Measurements from ENCODE around the gene MED17.
"Not testable (repeated sequence)": the region's sequence is repeated elsewhere in the genome, so short reads cannot be mapped to it uniquely, and the experiment has no call there.

Gene MED17

DNA sequence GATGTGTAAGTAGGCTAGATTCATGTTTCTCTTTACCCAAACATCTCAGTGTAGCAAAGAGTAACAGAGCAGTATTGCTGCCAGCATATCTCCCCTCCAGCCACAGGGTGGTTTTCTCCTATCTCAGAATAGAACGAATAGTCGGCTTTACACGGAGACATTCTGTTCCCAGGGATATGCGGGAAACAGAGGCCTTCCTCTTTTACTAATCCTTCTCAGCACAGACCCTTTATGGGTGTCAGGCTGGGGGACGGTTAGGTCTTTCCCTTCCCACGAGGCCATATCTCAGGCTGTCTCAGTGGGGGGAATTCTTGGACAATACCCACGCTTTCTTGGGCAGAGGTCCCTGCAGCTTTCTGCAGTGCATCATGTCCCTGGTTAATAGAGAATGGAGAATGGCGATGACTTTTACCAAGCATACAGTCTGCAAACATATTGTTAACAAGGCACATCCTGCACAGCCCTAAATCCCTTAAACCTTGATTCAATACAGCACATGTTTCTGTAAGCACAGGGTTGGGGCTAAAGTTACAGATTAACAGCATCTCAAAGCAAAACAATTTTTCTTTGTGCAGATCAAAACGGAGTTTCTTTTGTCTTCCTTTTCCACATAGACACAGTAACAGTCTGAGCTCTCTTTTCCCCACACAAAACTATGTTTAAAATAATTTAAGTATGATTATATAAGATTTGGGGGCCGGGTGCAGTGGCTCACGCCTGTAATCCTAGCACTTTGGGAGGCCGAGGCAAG is 38.9 kb upstream of the MED17 start:
- H3K27ac Mint-ChIP-seq; DNase-seq; ATAC-seq (replicated peaks); H3K4me3 Mint-ChIP-seq; H3K9me3 Mint-ChIP-seq; H3K27me3 Mint-ChIP-seq: not testable (repeated sequence)
- Mint-ChIP-seq H3K36me3 (peaks cover 19 to 26% of the 10 kb centered on the region in 2 donors), H3K4me1 (peaks cover 14 to 16% of the 10 kb centered on the region in 2 donors)

DNA sequence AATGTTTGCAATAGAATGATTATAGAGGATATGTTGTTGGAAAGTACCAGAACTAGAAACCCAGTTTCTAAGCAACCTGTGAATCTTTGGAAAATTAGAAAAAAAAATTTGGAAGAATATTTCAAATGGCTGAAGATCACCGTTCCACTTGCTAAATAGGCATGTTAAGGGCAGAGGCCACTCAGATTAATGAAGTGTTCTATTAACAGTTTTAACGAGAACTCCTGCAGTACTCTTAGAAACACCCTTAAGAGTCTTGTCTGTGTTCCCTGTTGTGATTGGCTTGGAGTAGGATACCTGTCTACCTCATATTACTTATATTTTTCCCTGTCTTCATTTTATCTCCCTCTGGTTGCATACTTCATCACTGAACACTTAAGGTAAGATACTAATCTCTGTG is 38.0 kb upstream of the MED17 start:
- Mint-ChIP-seq H3K4me1 (peaks cover 14% of the 10 kb centered on the region in 2 donors), H3K9me3 (no peaks in the 10 kb centered on the region), H3K27me3 (no peaks in the 10 kb centered on the region), H3K36me3 (peaks cover 11 to 16% of the 10 kb centered on the region in 2 donors), H3K27ac (no peak overlapping the region), H3K4me3 (no peak overlapping the region)
- DNase-seq: no peak
- ATAC-seq (replicated peaks): no peak

DNA sequence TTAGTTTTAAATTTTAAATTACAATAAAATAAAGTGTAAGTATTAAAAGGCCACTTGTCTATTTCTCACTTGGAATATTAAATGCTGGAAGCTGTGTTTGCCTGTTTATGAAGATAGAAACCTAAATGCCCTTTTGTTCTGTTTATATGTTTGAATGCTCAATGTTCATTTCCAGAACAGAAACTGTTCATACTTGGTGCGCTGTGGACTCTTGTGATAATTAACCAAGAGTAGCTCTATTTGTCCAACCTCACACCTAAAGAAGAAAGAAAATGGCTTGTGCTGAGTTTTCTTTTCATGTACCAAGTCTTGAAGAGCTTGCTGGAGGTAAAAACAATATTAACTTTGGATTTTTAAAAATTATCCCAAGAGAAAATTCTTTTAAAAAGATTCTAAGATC is 37.0 kb upstream of the MED17 start:
- no peak for DNase-seq
- Mint-ChIP-seq H3K27me3 (no peaks in the 10 kb centered on the region), H3K27ac (no peak overlapping the region), H3K36me3 (peaks cover 8 to 12% of the 10 kb centered on the region in 2 donors), H3K4me3 (no peak overlapping the region), H3K4me1 (peaks cover 10 to 11% of the 10 kb centered on the region in 2 donors), H3K9me3 (no peaks in the 10 kb centered on the region)
- ATAC-seq (replicated peaks): no peak

DNA sequence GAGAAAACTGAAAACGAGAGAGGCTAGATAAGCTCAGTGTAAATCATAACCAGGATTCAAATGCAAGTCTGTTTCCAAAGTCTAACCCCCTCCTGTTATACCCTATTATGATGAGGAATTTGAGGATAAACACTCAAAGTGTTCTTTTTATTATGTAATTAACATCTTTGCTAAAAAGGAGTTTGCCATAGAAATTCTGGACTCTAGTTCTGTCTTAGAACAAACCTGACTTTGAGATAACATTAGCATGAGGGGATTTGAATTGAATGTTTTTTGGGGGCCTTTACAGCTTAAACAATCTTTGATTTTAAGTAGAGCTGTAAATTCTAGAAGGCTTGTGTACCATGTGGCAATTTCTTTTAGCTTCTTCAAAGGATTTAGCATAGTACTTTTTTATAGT is 33.1 kb upstream of the MED17 start:
- Mint-ChIP-seq H3K27me3 (no peaks in the 10 kb centered on the region), H3K4me3 (no peak overlapping the region), H3K4me1 (peaks cover 0 to 2% of the 10 kb centered on the region in 2 donors), H3K27ac (peak overlapping the region; percentile 56), H3K36me3 (peaks cover 7 to 20% of the 10 kb centered on the region in 2 donors), H3K9me3 (no peaks in the 10 kb centered on the region)
- ATAC-seq (replicated peaks): no peak
- no peak for DNase-seq

DNA sequence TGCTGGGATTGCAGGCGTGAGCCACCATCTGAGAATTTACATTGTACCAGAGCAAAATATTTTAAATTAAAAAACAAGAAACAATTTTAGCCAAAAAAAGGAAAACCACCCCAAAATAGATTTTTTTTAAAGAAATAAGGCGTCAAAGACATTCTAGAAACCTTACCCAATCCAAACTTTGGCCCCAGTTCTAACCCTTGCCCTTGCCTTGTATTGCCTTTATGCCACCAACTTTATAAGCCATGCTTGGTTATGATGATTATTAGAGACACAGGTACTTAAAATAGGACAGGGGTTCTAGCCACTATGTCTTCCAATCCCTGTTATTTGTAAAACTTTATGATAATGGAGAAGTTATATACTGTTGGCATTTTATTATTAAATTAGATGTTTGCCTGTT is 30.8 kb upstream of the MED17 start:
- Mint-ChIP-seq H3K27me3 (no peaks in the 10 kb centered on the region), H3K4me1 (peaks cover 4 to 8% of the 10 kb centered on the region in 2 donors), H3K36me3 (peaks cover 7 to 28% of the 10 kb centered on the region in 2 donors), H3K9me3 (no peaks in the 10 kb centered on the region), H3K27ac (no peak overlapping the region), H3K4me3 (no peak overlapping the region)
- DNase-seq: no peak
- no peak for ATAC-seq (replicated peaks)

DNA sequence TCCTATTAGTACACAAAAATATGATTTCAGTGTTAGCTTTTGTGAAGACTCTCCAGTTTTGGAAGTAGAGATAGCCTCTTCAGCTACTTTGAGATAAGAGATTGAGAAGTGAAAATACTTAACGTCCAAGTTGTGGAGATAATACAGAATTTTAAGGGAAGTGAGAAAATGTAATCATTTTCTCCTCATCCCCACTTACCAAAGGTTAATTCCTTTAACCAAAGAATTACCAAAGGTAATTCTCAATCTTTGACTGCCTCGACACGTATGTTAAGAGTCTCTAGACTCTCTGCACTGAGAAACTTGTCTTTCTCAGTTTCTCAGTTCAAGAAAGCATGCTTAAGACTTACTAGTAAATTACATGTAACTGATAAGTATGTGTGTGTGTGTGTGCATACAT is 27.3 kb upstream of the MED17 start:
- no peaks in the 10 kb centered on the region for H3K9me3 Mint-ChIP-seq
- H3K27me3 Mint-ChIP-seq: no peaks in the 10 kb centered on the region
- H3K36me3 Mint-ChIP-seq: peaks cover 18 to 36% of the 10 kb centered on the region in 2 donors
- H3K4me1 Mint-ChIP-seq: peaks cover 4 to 8% of the 10 kb centered on the region in 2 donors
- no peak overlapping the region for H3K4me3 Mint-ChIP-seq
- DNase-seq: no peak
- peak; percentile 84 to 86 for ATAC-seq (replicated peaks)
- H3K27ac Mint-ChIP-seq: no peak overlapping the region

DNA sequence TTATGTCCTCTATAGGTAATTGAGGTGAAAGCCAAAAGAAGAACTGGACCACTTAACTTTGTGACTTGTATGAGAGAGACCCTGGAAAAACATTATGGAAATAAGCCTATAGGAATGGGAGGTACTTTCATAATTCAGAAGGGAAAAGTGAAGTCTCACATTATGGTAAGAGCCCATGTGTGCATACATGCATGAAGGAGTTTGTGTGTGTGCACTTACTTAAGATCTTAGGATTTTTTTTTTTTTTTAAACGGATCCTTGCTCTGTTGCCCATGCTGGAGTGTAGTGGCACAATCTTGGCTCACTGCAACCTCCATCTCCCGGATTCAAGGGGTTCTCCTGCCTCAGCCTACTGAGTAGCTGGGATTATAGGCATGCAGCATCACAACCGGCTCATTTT is 26.8 kb upstream of the MED17 start:
- H3K4me1 Mint-ChIP-seq: peaks cover 4 to 8% of the 10 kb centered on the region in 2 donors
- peaks cover 17 to 36% of the 10 kb centered on the region in 2 donors for H3K36me3 Mint-ChIP-seq
- H3K27me3 Mint-ChIP-seq: no peaks in the 10 kb centered on the region
- DNase-seq (no peak), ATAC-seq (replicated peaks) (no peak)
- H3K27ac Mint-ChIP-seq: no peak overlapping the region
- H3K4me3 Mint-ChIP-seq: no peak overlapping the region
- H3K9me3 Mint-ChIP-seq: no peaks in the 10 kb centered on the region

DNA sequence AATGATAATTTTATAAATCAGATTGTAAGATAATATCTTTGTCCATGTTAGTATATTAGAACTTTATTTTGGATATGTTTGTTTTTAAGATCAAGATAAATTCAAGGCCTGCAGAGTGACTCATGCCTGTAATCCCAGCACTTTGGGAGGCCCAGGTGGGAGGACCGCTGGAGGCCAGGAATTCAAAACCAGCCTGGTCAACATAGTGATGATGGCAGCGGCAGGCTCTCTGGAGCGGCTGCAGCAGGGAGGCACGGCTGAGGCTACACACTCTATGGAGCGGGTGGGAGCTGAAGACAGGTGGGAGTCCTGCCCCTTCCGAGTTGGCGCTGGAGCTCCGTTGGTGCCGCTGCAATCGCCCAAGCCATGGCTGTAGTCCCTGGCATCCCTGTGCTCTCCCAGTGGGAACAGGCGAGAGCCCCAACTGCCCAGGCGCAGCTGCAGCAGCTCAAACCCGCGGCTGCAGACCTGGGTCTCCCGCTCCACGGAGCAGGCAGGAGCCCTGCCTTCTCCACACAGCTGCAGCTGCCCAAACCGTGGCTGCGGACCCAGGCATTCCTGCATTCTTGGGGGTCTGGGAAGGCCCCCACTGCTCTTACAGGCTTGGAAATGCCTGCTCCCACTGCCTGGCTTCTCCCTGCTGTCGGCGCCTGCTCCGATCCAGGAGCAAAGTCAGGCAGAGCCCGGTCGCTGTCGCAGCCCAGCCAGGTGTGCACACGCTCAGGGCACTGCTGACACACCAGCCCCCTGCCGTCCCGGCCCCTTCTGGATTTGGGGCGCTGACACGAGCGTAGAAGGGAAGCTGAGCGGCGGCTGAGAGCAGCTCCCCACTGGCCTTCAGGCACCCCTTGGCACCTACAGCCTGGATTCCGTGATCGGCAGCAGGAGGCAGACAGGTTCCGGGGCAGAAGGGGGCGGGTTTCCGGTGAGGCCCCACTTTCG is 25.9 kb upstream of the MED17 start:
- ATAC-seq (replicated peaks) (no peak), DNase-seq (no peak)
- Mint-ChIP-seq H3K4me3 (no peak overlapping the region), H3K9me3 (no peaks in the 10 kb centered on the region), H3K4me1 (peaks cover 4 to 8% of the 10 kb centered on the region in 2 donors), H3K27me3 (no peaks in the 10 kb centered on the region), H3K36me3 (peaks cover 17 to 32% of the 10 kb centered on the region in 2 donors), H3K27ac (no peak overlapping the region)

DNA sequence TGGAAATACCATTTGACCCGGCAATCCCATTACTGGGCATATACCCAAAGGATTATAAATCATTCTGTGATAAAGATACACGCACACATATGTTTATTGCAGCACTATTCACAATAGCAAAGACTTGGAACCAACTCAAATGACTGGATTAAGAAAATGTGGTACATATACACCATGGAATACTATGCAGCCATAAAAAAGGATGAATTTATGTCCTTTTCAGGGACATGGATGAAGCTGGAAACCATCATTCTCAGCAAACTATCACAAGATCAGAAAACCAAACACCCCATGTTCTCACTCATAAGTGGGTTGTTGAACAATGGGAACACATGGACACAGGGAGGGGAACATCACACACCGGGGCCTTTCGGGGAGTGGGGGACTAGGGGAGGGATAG is 25.0 kb upstream of the MED17 start:
- not testable (repeated sequence) for H3K4me3 Mint-ChIP-seq; H3K9me3 Mint-ChIP-seq; ATAC-seq (replicated peaks); DNase-seq; H3K27me3 Mint-ChIP-seq; H3K4me1 Mint-ChIP-seq; H3K27ac Mint-ChIP-seq
- peaks cover 17 to 31% of the 10 kb centered on the region in 2 donors for H3K36me3 Mint-ChIP-seq

DNA sequence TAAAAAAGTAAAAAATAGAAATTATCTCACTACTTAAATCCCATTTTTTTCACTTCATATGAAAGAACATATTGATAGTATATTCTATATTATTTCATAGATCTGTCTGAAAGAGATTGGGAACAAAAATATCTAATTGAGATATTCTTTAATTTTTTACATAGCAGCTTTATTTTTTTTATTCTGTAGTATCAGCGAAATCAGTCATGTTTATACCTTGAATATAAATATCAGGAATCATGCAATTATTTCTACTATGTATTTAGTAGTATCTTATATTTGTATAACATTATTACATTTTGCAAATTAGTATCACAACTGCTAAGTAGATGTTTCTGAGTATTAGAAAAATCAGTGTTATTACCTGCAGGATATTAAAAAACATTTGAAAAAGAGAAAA is 22.2 kb upstream of the MED17 start:
- DNase-seq: no peak
- no peaks in the 10 kb centered on the region for H3K27me3 Mint-ChIP-seq
- no peak for ATAC-seq (replicated peaks)

DNA sequence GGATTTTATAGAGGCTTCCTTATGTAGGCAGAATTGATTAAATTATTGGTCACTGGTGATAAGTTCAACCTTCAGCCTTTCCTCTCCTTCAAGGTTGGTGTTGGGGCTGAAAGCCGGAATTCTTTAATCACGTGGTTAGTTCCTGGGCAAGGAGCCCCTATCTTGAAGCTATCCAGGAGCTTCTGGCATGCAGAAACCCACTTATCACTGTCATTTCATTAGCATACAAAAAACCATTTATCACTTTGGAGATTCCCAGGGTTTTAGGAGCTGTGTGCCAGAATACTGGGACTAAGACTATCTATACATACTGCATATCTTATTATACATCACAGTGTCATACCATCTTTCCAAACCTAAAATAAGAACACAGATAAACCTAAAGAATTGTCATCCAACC is 18.5 kb upstream of the MED17 start:
- ATAC-seq (replicated peaks) (no peak), DNase-seq (no peak)
- no peak overlapping the region for H3K4me3 Mint-ChIP-seq
- no peak overlapping the region for H3K27ac Mint-ChIP-seq
- H3K27me3 Mint-ChIP-seq: no peaks in the 10 kb centered on the region
- peaks cover 15 to 39% of the 10 kb centered on the region in 2 donors for H3K36me3 Mint-ChIP-seq
- no peaks in the 10 kb centered on the region for H3K4me1 Mint-ChIP-seq
- H3K9me3 Mint-ChIP-seq: peaks cover 3 to 4% of the 10 kb centered on the region in 2 donors

More for the DNA sequence above, 22.2 kb upstream of the MED17 start:
- Mint-ChIP-seq H3K4me1 (peaks cover under 1 to 3% of the 10 kb centered on the region in 2 donors), H3K27ac (no peak overlapping the region), H3K4me3 (no peak overlapping the region), H3K9me3 (peaks cover under 1 to 2% of the 10 kb centered on the region in 2 donors), H3K36me3 (peaks cover 24 to 45% of the 10 kb centered on the region in 2 donors)

DNA sequence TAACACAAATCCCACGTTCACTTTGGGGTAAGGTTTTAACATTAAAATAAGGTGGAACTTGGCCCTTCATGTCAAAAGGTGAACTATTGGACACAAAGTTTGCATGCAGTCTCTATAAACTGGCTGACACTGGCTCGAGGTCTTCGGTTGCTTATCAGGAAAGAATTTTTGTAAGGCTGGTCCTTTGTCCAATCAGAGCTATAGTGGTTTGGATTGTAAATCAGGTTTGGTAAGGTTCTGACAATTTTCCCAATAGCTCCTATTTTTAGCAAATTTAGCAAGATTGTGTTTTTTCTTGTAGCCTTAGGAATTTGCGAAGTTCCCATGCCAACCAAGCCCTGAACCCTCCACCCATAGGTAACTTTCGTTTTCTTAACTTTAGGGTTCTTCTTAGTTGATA is 17.6 kb upstream of the MED17 start:
- ATAC-seq (replicated peaks) (no peak), DNase-seq (no peak)
- Mint-ChIP-seq H3K4me1 (no peaks in the 10 kb centered on the region), H3K9me3 (peaks cover 3 to 4% of the 10 kb centered on the region in 2 donors), H3K4me3 (no peak overlapping the region), H3K36me3 (peaks cover 18 to 38% of the 10 kb centered on the region in 2 donors), H3K27me3 (no peaks in the 10 kb centered on the region), H3K27ac (no peak overlapping the region)

DNA sequence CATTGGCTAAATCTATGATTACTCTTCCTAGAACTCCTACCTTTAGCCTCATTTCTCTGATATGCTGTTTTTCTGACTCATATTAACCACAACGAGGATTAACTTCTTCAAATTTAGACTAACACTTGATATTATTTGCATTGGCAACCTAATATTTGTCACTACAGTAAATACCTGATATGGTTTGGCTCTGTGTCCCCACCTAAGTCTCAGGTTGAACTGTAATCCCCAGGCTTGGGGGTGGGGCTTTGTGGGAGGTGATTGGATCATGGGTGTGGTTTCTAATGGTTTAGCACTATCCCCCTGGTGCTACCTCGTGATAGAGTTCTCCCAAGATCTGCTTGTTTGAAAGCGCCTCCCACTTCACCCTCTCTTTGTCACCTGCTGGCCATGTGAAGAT is 17.1 kb upstream of the MED17 start:
- Mint-ChIP-seq H3K4me1 (no peaks in the 10 kb centered on the region), H3K9me3 (peaks cover 3 to 4% of the 10 kb centered on the region in 2 donors), H3K27ac (no peak overlapping the region), H3K36me3 (peaks cover 23 to 43% of the 10 kb centered on the region in 2 donors), H3K4me3 (no peak overlapping the region), H3K27me3 (no peaks in the 10 kb centered on the region)
- no peak for ATAC-seq (replicated peaks)
- no peak for DNase-seq

DNA sequence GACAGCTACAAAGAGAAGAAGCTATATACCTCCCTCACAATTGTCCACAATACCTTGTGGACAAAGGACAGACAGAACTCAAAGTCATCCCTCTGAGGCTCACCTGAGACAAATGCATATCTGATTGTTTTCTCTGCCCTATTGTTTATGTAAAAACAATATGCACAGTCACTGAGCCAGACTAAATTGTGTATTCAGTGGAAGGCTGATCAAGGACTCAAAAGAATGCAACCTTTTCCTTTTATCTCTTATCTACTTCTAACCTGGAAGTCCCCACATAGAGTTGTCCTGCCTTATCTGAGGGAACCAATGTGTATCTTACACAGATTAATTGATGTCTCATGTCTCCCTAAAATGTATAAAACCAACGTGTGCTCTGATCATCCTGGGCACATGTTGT is 13.9 kb upstream of the MED17 start:
- Mint-ChIP-seq H3K4me1 (peaks cover 2 to 6% of the 10 kb centered on the region in 2 donors), H3K27ac (no peak overlapping the region), H3K4me3 (no peak overlapping the region), H3K36me3 (peaks cover 32 to 56% of the 10 kb centered on the region in 2 donors), H3K27me3 (no peaks in the 10 kb centered on the region), H3K9me3 (peaks cover 8 to 10% of the 10 kb centered on the region in 2 donors)
- no peak for ATAC-seq (replicated peaks)
- no peak for DNase-seq

Data from stimulated activated naive B cell treated with anti-CD40 and anti-IgM and Interleukin-4, amounts not matched to agents 10 μg/mL and 1 μg/mL and 100 μg/mL, for 72 hours (primary cell).